Urinary bladder (tissue), 4 donors: ENCODE measurements around the gene PSMC1. TPM values are rescaled to one million over a fixed set of nuclear protein-coding genes. Genes with fewer than 3 reads are reported as not detected.

Source experiments
- DNase-seq: peaks from one replicate; pipeline ENCODE4 v3.0.0-alpha.2; 2015; ENCODE audit errors: extremely low spot score
- H3K27ac ChIP-seq: one replicate; pipeline ENCODE4 v1.5.1; 2013; ENCODE audit warnings: low read depth, mild to moderate bottlenecking, moderate library complexity
- H3K36me3 ChIP-seq: one replicate; pipeline ENCODE4 v1.6.1; 2013; ENCODE audit warnings: mild to moderate bottlenecking, moderate library complexity; ENCODE audit not compliant: insufficient read depth
- H3K4me1 ChIP-seq: one replicate; pipeline ENCODE4 v1.6.1; 2013; ENCODE audit warnings: mild to moderate bottlenecking, moderate library complexity; ENCODE audit not compliant: insufficient read depth
- H3K4me3 ChIP-seq: one replicate; pipeline ENCODE4 v1.5.1; 2013; ENCODE audit warnings: low read depth, low read length
- WGBS: extraction: QIAGEN DNeasy Blood & Tissue Kit; methylation state at CpG from one replicate; pipeline ENCODE4 v1.1.7; 2013; 5-methylcytosine and 5-hydroxymethylcytosine counted together
- polyA plus RNA-seq: library from polyadenylated mRNA; stranded (reverse); fragments of 200-250 nt; gene quantifications from one replicate; pipeline ENCODE4 v1.2.3, GENCODE V29; 2013
- total RNA-seq: library from RNA; depleted of rRNA; stranded (reverse); fragments of >200 nt; gene quantifications from one replicate; pipeline ENCODE4 v1.2.3, GENCODE V29; 2014
- donor health status: healthy with polysubstance abuse.
- donor health status: healthy.

The PSMC1 gene
- total and polyA plus RNA-seq, 2 donors: 81.8 to 162 TPM

DNA sequence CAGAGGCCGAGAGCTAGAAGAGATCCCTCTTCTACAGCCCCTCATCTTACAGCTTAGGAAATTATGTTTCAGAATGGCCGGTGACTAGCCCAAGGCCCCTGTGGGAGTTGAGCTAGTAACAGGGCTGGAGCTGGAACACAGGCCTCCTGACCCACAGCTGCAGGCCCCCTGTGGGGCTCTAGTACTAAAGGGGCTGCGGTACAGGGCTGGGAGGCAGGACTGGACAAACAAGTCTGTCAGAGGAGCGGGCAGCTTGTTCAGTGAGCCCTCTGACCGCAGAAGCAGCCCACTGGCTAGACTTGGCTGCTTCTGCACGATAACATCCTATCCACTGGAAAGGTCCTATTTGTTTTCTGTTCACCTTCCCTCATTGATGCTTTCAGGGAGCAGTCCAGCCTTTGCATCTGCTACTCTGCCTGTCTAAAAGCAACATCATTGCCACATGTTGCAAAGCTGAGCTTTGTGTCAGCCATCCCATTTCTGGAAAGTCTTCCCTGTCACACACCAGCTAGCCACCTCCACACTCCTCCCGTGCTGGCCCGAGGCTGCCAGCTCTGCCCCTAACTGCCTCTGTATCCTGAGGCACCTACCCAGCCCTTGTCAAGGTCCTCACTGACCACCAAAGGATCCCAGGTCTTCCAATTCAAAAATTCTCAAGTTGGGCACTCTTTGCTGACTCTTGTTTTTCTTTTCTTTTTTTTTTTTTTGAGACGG, 10.2 kb downstream of the PSMC1 start:
- Histone ChIP-seq H3K36me3 (peaks cover 5% of the 10 kb centered on the region), H3K27ac (no peak overlapping the region), H3K4me3 (no peak overlapping the region), H3K4me1 (no peaks in the 10 kb centered on the region)
- DNase-seq: no peak
- WGBS: 94% methylated on average over 9 of the region's 9 CpGs

DNA sequence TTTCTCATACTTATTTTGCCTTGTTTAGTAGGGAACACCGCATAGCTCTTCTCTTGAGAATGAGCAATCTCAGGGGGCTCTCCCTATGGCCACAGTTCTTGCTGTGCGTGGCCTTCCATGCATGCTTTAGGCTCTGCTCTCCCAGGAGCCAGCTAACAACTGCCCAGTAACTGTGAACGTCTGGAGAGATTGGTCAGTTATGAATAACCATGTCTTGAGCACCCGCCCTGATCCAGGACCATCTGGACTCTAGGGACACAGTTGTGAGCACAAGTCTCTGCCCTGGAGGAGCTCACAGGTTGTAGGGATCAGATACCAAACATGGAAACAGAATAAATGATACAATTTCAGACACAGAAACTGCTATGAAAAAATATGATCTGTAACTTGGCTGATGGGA, 12.1 kb downstream of the PSMC1 start:
- Histone ChIP-seq H3K27ac (no peak overlapping the region), H3K4me1 (no peaks in the 10 kb centered on the region), H3K4me3 (no peak overlapping the region), H3K36me3 (peaks cover 5% of the 10 kb centered on the region)
- 88% methylated on average over 4 of the region's 4 CpGs for WGBS
- DNase-seq: no peak

DNA sequence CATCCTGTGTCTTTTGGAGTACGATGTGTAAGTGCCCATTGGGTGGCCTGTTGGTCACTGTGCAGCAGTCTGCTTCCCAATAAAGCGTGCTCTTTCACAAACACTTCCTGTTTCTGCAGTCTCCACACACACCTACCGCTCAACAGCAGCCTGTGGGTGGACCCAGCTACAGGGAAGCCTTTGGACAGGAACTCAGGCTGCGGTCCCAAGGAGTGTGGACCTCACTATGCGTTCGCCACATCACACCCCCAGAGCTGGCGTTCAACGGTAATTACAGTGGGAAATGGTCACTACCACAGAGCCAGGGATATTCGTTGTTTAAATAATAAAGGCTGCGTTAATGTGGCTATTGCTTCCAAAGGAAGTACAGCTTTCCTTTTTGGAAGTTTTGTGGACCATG, 16.2 kb downstream of the PSMC1 start:
- WGBS: 74% methylated on average over 10 of the region's 10 CpGs
- no peaks in the 10 kb centered on the region for H3K4me1 ChIP-seq
- no peak overlapping the region for H3K4me3 ChIP-seq
- no peak overlapping the region for H3K27ac ChIP-seq
- no peak for DNase-seq
- H3K36me3 ChIP-seq: peaks cover 3% of the 10 kb centered on the region

DNA sequence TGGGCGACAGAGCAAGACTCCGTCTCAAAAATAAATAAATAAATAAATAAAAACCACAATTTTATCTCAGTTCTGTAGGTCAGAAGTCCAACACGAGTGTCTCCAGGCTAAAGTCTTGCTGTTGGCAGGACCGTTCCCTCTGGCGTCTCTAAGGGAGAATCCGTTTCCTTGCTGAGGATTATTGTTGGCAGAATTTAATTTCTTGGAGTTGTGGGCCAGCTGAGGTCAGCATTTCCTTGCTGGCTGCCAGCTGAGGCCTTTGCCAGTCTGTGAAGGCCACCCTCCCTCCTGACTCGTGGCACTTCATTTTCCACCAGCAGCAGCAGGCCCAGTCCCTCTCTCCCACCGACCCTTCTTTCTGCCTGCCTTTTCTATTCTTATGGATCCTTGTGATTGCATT, 17.2 kb downstream of the PSMC1 start:
- Histone ChIP-seq H3K4me3 (no peak overlapping the region), H3K4me1 (no peaks in the 10 kb centered on the region), H3K27ac (no peak overlapping the region), H3K36me3 (peaks cover 2% of the 10 kb centered on the region)
- DNase-seq: no peak
- 59% methylated on average over 8 of the region's 8 CpGs for WGBS

DNA sequence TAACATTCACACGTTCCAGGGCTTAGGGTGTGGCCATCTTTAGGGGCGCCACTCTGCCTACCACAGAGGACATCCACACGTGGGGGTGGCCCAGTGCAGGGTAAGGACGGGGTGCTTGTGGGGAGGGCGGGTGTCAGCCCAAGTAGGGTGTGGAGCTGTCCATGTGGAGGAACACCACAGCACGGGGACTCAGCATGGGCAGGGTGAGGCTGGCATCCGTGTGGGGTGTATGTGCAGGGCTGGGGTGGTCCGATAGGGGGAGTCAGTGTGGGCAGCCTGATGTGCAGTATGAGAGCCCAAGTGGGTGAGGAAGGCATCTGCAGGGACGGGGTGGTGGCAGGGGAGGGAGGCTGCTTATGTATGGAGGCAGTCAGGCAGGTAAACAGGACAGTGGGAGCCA, 17.7 kb downstream of the PSMC1 start:
- H3K36me3 ChIP-seq: peaks cover 2% of the 10 kb centered on the region
- DNase-seq: no peak
- WGBS: 68% methylated on average over 9 of the region's 9 CpGs

DNA sequence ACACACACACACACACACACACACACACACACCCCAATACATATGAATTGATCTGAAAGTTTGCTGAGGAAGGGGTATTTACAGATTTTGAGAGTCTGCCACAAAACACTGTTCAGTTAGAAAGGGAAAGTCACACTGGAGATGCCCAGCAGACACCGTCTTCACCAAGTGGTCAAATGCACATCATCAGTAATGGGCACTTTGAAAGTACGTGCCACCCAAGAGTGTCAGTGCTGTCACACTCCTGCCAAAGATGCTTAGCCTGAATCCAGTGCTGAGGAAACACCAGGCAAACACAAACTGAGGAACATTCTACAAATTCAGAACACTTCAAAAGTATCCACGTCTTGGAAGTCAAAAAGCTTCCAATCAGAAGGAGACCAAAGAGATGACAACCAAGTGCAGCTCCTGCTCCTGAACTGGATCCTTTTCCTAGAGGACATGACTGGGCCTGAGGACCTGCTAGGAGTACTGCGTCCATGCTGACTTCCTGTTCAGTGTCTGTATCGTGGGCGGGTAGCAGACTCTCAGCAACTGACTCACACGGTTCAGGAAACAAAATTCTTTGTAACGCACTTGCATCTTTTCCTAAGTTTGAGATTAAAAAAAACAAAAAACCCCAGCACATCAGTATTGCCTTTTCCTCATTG, 18.6 kb downstream of the PSMC1 start:
- Histone ChIP-seq H3K27ac (no peak overlapping the region), H3K36me3 (peaks cover 2% of the 10 kb centered on the region), H3K4me3 (no peak overlapping the region), H3K4me1 (no peaks in the 10 kb centered on the region)
- 71% methylated on average over 8 of the region's 8 CpGs for WGBS
- DNase-seq: no peak

More for the DNA sequence above, 17.7 kb downstream of the PSMC1 start:
- Histone ChIP-seq H3K4me3 (no peak overlapping the region), H3K27ac (no peak overlapping the region), H3K4me1 (no peaks in the 10 kb centered on the region)

DNA sequence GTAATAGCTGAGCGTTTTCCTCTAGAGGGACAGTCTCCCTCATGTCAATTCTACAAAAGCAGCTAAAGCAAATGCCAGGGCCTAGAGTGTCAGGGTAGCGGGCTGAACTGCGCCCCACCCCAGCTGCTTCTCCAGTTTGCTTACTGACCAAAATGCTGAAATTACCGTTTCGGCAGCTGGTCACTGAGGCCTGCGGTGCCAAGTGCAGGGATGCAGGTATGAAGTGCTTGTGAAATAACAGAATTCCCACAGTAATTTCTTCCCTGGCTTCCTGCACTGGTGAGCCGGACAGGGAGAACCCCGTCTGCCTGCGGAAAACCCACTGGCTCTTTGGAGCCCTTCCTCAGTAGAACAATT, 19.1 kb downstream of the PSMC1 start:
- Histone ChIP-seq H3K36me3 (peaks cover 2% of the 10 kb centered on the region), H3K4me1 (no peaks in the 10 kb centered on the region), H3K4me3 (no peak overlapping the region), H3K27ac (no peak overlapping the region)
- 86% methylated on average over 9 of the region's 9 CpGs for WGBS
- no peak for DNase-seq

DNA sequence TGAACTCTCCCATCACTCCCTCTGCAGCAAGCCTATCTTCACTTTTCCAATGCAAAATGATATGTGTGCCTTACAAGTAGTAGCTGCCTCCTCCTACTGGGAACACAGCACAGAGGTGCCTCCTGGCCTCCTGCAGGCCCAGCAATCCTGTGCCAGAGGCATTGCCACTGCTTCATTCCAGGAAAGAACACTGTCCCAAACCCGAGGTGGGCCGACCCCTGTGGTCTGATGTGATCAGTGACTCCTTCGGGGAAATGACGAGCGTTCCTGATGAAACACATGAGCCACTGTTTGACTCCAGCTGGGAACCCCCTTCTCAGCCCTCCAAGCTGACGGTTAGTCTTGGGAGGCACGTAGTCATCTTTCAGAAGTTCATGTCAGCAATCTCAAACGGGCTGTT, 19.5 kb downstream of the PSMC1 start:
- DNase-seq: no peak
- H3K4me3 ChIP-seq: no peak overlapping the region
- H3K27ac ChIP-seq: no peak overlapping the region
- WGBS: 88% methylated on average over 8 of the region's 8 CpGs
- H3K4me1 ChIP-seq: no peaks in the 10 kb centered on the region
- peaks cover 2% of the 10 kb centered on the region for H3K36me3 ChIP-seq

DNA sequence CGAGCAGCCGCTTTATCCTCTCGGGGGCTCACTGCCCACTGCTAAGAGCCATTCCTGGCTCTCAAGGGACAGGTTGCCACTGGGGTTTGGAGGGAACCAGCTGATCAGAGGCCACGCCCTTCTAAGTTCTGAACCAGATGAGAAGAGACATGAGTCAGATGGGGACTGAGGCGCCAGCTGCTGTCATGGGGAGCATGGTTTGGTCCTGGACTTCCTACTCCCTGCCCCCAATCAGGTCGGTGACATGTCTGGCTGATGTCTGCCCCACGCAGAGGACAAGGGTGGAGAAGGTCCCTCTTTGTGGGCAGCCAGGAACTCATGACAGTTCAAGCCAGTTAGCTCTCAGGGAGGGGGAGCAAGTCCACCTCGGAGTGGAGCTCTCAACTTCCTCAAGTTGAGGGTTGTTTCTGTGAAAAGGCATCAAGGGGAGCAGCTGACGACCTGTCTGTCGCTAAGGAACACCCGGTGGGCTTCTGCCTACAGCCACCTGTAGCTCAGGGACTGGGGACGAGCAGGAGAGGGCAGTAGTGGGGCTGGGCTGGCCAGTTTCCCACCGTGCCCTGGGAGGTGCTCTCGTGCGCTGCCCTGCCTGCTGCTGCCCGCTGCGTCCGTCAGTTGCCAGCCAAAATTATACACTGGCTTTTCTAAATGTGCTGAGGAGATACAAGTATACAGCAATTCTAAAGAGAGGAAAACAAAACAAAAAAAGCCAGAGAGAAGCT, 20.5 kb downstream of the PSMC1 start:
- Histone ChIP-seq H3K4me1 (no peaks in the 10 kb centered on the region), H3K36me3 (peaks cover 2% of the 10 kb centered on the region), H3K27ac (no peak overlapping the region), H3K4me3 (no peak overlapping the region)
- WGBS: 78% methylated on average over 18 of the region's 18 CpGs
- DNase-seq: no peak

DNA sequence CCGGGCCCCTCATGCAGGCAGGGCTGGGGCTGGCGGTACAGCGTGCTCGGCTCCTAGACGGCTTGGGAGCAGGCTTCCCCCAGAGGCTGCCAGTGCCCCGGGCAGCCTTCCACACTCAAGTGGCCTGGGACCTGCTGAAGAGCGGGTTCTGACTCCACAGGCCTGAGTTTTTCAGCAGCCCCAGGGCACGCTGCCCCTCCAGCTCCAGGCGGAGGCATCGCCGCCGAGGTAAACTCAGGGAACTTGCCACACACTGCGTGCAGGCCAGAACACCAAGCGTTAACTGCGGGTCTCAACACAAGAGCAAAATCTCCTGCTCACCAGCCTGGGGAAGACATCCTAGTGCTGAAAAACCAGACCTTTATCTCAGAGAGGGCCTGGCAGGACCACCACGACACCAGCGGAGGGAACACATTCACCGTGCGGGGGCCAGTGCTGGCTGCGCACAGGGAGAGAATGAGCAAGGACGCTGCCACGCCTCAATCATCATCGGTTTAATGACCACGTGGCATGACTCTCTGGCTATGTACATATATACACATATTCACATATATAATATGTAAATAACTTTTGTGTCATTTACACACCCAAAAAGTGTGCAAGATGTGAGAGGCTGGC, 21.3 kb downstream of the PSMC1 start:
- WGBS: 88% methylated on average over 24 of the region's 24 CpGs
- Histone ChIP-seq H3K36me3 (peaks cover 2% of the 10 kb centered on the region), H3K4me3 (no peak overlapping the region), H3K4me1 (no peaks in the 10 kb centered on the region), H3K27ac (no peak overlapping the region)
- no peak for DNase-seq

DNA sequence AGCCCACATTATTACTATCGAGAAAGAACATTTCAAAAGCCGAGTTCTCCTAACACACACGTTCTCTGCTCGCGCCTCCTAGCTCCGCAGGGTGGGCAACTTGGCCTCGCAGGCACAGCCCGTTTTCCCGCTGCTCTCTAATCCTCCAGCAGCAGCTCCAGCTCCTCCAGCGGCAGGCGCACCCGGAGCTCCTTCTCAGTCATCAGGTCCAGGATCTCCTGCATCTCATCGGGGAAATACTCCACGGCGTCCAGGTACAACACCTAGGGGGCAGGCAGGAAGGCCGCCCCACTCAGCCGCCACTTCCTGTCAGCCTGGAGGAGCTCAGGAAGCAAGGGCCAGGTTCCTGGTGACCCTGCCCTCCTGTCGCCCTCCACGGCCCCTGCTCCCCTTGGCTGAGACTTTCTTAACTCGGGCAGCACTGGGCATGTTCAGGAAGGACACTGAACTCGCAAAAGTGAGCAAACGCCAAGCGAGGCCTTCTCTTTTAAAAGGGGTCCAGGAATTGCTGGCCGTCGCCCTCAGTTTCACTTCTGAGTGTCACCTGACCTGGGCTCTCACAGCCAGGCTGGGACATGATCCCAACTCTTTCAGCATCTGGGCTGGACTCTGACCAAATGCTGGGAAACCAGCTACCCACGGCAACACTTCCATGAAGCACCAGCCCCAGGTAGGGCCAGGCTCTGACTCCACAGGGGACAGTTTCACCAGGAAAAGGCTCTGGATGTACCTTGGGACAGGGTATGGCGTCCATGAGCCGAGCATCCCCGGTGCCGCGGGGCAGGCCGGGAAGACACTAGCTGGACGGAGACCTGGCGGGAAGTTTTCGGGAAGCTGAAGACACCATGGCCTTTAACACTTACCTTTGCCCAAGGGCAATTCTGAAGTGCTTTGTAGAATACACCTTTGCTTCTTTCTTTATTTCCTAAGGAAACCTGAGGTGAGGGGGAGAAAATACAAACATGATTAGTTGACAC, 22.1 kb downstream of the PSMC1 start:
- no peaks in the 10 kb centered on the region for H3K4me1 ChIP-seq
- peaks cover 2% of the 10 kb centered on the region for H3K36me3 ChIP-seq
- H3K4me3 ChIP-seq: no peak overlapping the region
- WGBS: 91% methylated on average over 35 of the region's 35 CpGs
- DNase-seq: no peak
- no peak overlapping the region for H3K27ac ChIP-seq

DNA sequence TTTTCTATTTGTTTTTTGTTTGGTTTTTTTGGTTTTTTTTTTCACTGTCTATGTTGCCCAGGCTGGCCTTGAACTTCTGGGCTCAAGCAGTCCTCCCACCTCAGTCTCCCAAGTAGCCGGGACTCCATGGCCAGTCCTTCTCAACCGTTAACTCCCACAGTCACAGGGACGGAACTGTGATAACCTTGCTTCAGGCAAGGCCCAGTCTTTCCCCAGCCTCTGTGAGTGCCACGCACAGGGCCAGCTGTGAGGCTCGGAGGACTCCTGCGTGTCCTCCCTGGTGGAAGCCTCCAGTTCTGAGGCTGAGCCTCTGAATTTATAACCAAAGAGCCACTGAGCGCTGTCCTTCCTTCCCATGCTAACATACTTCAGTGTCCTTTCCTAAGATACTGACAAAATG, 23.7 kb downstream of the PSMC1 start:
- Histone ChIP-seq H3K36me3 (no peaks in the 10 kb centered on the region), H3K27ac (no peak overlapping the region), H3K4me3 (no peak overlapping the region), H3K4me1 (no peaks in the 10 kb centered on the region)
- 97% methylated on average over 7 of the region's 7 CpGs for WGBS
- DNase-seq: no peak

DNA sequence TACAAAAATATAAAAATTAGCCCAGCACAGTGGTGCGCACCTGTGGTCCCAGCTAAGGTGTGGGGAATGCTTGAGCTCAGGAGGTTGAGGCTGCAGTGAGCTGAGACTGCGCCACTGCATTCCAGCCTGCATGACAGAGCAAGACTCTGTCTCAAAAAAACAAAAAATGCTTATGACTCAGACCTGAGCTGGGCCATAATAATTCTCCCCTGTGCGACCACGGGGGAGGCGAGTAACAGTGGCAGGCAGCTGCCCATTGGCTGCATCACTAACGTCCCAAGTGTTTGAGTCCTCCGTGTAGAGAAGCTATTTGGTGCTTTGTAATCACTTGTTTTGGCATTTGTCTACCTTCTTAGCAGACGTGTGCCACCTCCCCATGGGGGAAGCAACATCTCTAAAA, 24.9 kb downstream of the PSMC1 start:
- DNase-seq: no peak
- H3K4me3 ChIP-seq: no peak overlapping the region
- no peak overlapping the region for H3K27ac ChIP-seq
- peaks cover 2% of the 10 kb centered on the region for H3K36me3 ChIP-seq
- 86% methylated on average over 8 of the region's 8 CpGs for WGBS
- H3K4me1 ChIP-seq: no peaks in the 10 kb centered on the region
